Activated naive CD4-positive, alpha-beta T cell treated with anti-CD3 and anti-CD28 coated beads, Interleukin-2, amount 10 ng/mL, durations not matched to agents 7 days and 5 days (primary cell): Measurements from ENCODE around the gene ATP4B.

Source experiments
- CTCF ChIA-PET: fragments of 350-600 bp; sonication (Branson Sonifier 250); formaldehyde crosslinking; loops from one replicate; lab custom pipeline; 2021; ENCODE audit warnings: antibody characterized with exemption; lab: Charles Lee
- DNase-seq: peaks from one replicate; pipeline ENCODE4 v3.0.0-alpha.2; 2020
- H3K27ac Mint-ChIP-seq: one replicate; pipeline ENCODE4 v1.8.0; 2021; ENCODE audit warnings: mild to moderate bottlenecking, moderate library complexity, mixed read lengths
- H3K27me3 Mint-ChIP-seq: one replicate; pipeline ENCODE4 v1.8.0; 2021; ENCODE audit warnings: mild to moderate bottlenecking, mixed read lengths
- H3K36me3 Mint-ChIP-seq: one replicate; pipeline ENCODE4 v1.8.0; 2021; ENCODE audit warnings: mixed read lengths
- H3K4me1 Mint-ChIP-seq: one replicate; pipeline ENCODE4 v1.8.0; 2021; ENCODE audit warnings: mixed read lengths
- H3K4me3 Mint-ChIP-seq: one replicate; pipeline ENCODE4 v1.8.0; 2021; ENCODE audit warnings: mild to moderate bottlenecking, moderate library complexity, mixed read lengths
- H3K9me3 Mint-ChIP-seq: one replicate; pipeline ENCODE4 v1.8.0; 2021; ENCODE audit warnings: mixed read lengths

Gene ATP4B

DNA sequence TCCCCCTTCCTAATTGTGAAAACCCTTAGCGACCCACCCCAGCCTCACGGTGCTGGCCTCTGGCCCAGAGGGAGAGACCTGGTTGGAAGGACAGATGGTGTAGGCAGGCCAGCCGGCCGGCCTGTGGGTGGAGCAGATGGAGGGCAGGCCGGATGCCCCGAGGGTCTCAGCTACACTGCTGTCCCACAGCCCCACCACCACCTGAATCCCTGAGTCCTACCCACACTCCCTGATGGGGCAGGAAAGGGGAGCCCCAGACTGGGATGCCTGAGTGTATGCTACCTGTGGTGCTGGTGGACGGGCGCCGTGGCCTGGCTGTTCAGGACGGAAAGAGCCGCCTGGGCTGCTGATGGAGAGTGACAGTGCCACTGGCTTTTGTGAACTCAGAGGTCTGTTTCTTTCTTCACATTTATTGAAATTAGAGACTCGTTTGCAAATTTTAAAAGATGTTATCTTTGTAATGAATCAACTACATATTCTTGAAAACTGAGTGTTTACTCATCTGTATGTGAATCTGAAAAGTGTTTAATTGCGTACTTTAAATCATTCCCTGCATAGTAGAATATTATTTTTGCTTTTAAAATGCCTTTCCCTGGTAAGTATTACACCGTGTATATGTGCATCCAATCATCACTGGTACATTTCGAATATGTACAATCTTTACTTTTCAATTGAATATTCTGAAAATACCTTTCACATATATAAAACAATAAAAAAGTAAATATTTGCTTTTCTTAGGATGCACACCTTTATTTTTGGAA is 37.8 kb downstream of the ATP4B start:
- peaks cover 32% of the 10 kb centered on the region for H3K36me3 Mint-ChIP-seq
- no peak for DNase-seq
- no peaks in the 10 kb centered on the region for H3K9me3 Mint-ChIP-seq
- H3K4me3 Mint-ChIP-seq, result no peak overlapping the region
- no peak overlapping the region for H3K27ac Mint-ChIP-seq
- no peaks in the 10 kb centered on the region for H3K27me3 Mint-ChIP-seq
- CTCF ChIA-PET, result no interaction called here
- no peaks in the 10 kb centered on the region for H3K4me1 Mint-ChIP-seq

- CTCF ChIA-PET, result no interaction called here
- Mint-ChIP-seq H3K4me3 (no peak overlapping the region), H3K27me3 (no peaks in the 10 kb centered on the region), H3K27ac (no peak overlapping the region), H3K36me3 (peaks cover 16% of the 10 kb centered on the region), H3K9me3 (no peaks in the 10 kb centered on the region), H3K4me1 (no peaks in the 10 kb centered on the region)
- DNase-seq, result no peak
Measured at GRCh38 chr13:113618455-113618854, 39.5 kb downstream of the ATP4B start.

- no peak for DNase-seq
- H3K27me3 Mint-ChIP-seq, result no peaks in the 10 kb centered on the region
- H3K27ac Mint-ChIP-seq, result no peak overlapping the region
- CTCF ChIA-PET, result no interaction called here
- H3K4me1 Mint-ChIP-seq, result no peaks in the 10 kb centered on the region
- peaks cover 13% of the 10 kb centered on the region for H3K36me3 Mint-ChIP-seq
- no peak overlapping the region for H3K4me3 Mint-ChIP-seq
- no peaks in the 10 kb centered on the region for H3K9me3 Mint-ChIP-seq
Measured at GRCh38 chr13:113617961-113618360, 40.0 kb downstream of the ATP4B start.

DNA sequence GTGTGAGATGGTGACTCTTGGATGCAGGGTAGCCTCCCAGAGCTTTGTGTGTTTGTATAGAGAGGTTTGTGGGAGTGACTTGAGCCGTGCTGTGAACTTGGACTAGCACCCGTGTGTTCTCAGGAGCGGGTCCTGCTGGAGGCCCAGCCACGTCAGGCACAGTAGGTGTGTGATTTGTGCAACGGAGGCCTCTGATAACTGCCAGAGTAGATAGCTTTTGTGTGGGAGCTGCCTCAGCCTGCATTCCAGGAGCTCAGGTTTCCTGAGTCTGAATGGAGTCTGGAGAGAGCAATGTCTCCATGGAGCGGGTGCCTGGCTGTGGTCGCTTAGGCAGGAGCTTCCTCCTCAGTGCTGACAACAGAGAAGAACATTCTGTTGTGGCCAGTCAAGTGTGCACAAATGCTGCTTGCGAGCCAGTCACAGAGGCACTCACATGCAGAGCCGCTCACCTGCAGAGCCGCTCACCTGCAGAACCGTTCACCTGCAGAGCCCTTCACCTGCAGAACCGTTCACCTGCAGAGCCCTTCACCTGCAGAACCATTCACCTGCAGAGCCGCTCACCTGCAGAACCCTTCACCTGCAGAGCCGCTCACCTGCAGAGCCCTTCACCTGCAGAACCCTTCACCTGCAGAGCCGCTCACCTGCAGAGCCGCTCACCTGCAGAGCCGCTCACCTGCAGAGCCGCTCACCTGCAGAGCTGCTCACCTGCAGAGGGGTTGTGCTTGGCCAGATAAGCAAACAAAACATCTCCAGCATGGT is 40.8 kb downstream of the ATP4B start:
- DNase-seq, result no peak
- no peak overlapping the region for H3K4me3 Mint-ChIP-seq
- no peaks in the 10 kb centered on the region for H3K4me1 Mint-ChIP-seq
- peaks cover 10% of the 10 kb centered on the region for H3K36me3 Mint-ChIP-seq
- H3K9me3 Mint-ChIP-seq, result no peaks in the 10 kb centered on the region
- H3K27ac Mint-ChIP-seq, result no peak overlapping the region
- no peaks in the 10 kb centered on the region for H3K27me3 Mint-ChIP-seq
- CTCF ChIA-PET, result no interaction called here

DNA sequence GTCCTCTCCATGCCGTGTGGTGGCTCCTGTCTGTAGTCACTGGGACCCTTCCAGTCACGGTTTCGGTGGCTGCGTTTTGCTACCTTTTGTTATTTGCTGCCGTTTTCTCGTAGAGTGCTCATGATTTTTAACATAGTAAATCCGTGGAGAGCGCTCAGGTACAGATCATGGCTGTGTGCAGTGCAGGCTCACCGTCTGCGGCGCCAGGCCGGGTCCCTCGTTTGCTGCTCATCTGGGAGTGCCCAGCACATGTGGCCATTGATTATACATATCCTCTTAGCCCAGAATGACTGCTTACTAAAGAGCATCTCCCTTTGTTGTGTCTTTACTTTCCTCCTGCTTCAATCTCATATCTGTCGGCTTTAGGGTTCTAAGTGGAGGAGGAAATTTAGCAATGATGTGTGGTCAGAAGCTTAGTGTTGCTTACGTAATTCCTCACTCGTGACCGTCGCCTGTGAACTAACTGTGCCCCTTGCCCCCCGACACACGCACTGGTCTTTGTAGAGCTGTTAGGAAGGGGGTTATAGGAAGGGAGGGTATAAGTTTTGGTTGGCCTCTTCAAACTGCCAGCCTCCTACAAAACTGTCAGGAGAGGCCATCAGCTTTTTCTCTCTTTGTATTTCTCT is 41.6 kb downstream of the ATP4B start:
- no peaks in the 10 kb centered on the region for H3K9me3 Mint-ChIP-seq
- no peak overlapping the region for H3K27ac Mint-ChIP-seq
- peaks cover 16% of the 10 kb centered on the region for H3K36me3 Mint-ChIP-seq
- H3K4me3 Mint-ChIP-seq, result no peak overlapping the region
- no peaks in the 10 kb centered on the region for H3K4me1 Mint-ChIP-seq
- no peak for DNase-seq
- CTCF ChIA-PET, result no interaction called here
- no peaks in the 10 kb centered on the region for H3K27me3 Mint-ChIP-seq

GRCh38 chr13:113613789-113614379 is 44.1 kb downstream of the ATP4B start:
- no peaks in the 10 kb centered on the region for H3K27me3 Mint-ChIP-seq
- H3K27ac Mint-ChIP-seq, result no peak overlapping the region
- H3K4me3 Mint-ChIP-seq, result no peak overlapping the region
- H3K4me1 Mint-ChIP-seq, result no peaks in the 10 kb centered on the region
- no peaks in the 10 kb centered on the region for H3K9me3 Mint-ChIP-seq
- DNase-seq, result no peak
- H3K36me3 Mint-ChIP-seq, result peaks cover 28% of the 10 kb centered on the region
- CTCF ChIA-PET, result no interaction called here

DNA sequence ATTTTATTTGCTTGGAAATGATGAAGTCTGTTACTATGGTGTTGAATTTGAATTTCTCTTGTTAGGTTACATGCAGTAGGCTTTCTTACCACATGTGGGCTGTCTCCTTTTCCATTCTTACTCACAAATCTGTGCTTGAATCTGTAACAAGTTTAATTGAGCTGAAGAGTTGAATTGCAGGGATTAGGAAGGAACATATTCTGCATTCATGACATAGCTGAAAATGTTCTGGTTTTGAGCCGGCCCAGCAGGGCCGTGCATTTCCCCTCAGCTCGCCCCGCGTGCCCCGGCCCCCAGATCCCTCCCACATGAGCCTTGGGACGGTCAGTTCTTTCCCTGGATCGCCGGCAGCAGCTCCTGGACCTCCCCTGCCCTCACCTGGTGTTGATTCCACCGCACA is 45.4 kb downstream of the ATP4B start:
- DNase-seq, result no peak
- Mint-ChIP-seq H3K9me3 (no peaks in the 10 kb centered on the region), H3K27me3 (no peaks in the 10 kb centered on the region), H3K4me1 (no peaks in the 10 kb centered on the region), H3K27ac (no peak overlapping the region), H3K4me3 (no peak overlapping the region), H3K36me3 (peaks cover 27% of the 10 kb centered on the region)
- CTCF ChIA-PET, result interaction anchor here (0.6 to 1.0 kb wide), 2 partner anchors 9 to 274 kb away, joined by 3 read pairs; no protein-coding TSS in a partner anchor

GRCh38 chr13:113611996-113612395 is 46.0 kb downstream of the ATP4B start:
- DNase-seq, result no peak
- Mint-ChIP-seq H3K27ac (no peak overlapping the region), H3K9me3 (no peaks in the 10 kb centered on the region), H3K4me3 (no peak overlapping the region), H3K36me3 (peaks cover 27% of the 10 kb centered on the region), H3K27me3 (no peaks in the 10 kb centered on the region), H3K4me1 (no peaks in the 10 kb centered on the region)
- CTCF ChIA-PET, result interaction anchor here (1.0 kb wide), 1 partner anchor 10 kb away, joined by 3 read pairs; no protein-coding TSS in a partner anchor

GRCh38 chr13:113610266-113610665 is 47.7 kb downstream of the ATP4B start:
- no peaks in the 10 kb centered on the region for H3K9me3 Mint-ChIP-seq
- CTCF ChIA-PET, result no interaction called here
- peaks cover 34% of the 10 kb centered on the region for H3K36me3 Mint-ChIP-seq
- H3K27ac Mint-ChIP-seq, result no peak overlapping the region
- no peak for DNase-seq
- H3K27me3 Mint-ChIP-seq, result no peaks in the 10 kb centered on the region
- no peak overlapping the region for H3K4me3 Mint-ChIP-seq
- peaks cover 7% of the 10 kb centered on the region for H3K4me1 Mint-ChIP-seq

DNA sequence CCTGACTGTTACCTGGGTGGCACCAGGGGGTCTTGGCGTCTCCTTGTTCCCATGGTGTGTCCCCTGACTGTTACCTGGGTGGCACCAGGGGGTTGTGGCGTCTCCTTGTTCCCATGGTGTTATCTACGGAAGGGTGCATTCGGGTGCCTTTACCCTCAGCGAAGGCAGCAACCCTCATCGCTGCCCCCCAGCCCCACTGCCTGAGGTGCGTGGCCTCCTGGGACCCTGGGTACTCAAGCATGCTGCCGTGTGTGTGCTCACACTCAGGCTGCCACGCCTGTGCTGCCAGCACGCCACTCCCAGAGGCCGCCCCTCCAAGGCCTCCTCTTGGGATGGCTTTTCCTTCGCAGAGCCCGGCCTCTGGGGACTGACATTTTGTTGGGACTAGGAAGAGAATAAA is 48.4 kb downstream of the ATP4B start:
- Mint-ChIP-seq H3K36me3 (peaks cover 39% of the 10 kb centered on the region), H3K27me3 (no peaks in the 10 kb centered on the region), H3K4me3 (no peak overlapping the region), H3K4me1 (peaks cover 13% of the 10 kb centered on the region), H3K9me3 (no peaks in the 10 kb centered on the region), H3K27ac (no peak overlapping the region)
- CTCF ChIA-PET, result no interaction called here
- no peak for DNase-seq

GRCh38 chr13:113608967-113609533 is 48.9 kb downstream of the ATP4B start:
- CTCF ChIA-PET, result no interaction called here
- no peak for DNase-seq
- H3K9me3 Mint-ChIP-seq, result no peaks in the 10 kb centered on the region
- H3K27ac Mint-ChIP-seq, result no peak overlapping the region
- peaks cover 39% of the 10 kb centered on the region for H3K36me3 Mint-ChIP-seq
- H3K4me1 Mint-ChIP-seq, result peaks cover 13% of the 10 kb centered on the region
- H3K4me3 Mint-ChIP-seq, result no peak overlapping the region
- no peaks in the 10 kb centered on the region for H3K27me3 Mint-ChIP-seq

GRCh38 chr13:113607889-113608635 is 49.9 kb downstream of the ATP4B start:
- no peak overlapping the region for H3K4me3 Mint-ChIP-seq
- no peak overlapping the region for H3K27ac Mint-ChIP-seq
- H3K4me1 Mint-ChIP-seq, result peaks cover 13% of the 10 kb centered on the region
- CTCF ChIA-PET, result no interaction called here
- no peaks in the 10 kb centered on the region for H3K27me3 Mint-ChIP-seq
- peaks cover 39% of the 10 kb centered on the region for H3K36me3 Mint-ChIP-seq
- DNase-seq, result no peak
- no peaks in the 10 kb centered on the region for H3K9me3 Mint-ChIP-seq

GRCh38 chr13:113607056-113607888 is 50.7 kb downstream of the ATP4B start:
- CTCF ChIA-PET, result no interaction called here
- no peak for DNase-seq
- Mint-ChIP-seq H3K4me3 (no peak overlapping the region), H3K27ac (no peak overlapping the region), H3K4me1 (peaks cover 13% of the 10 kb centered on the region), H3K9me3 (no peaks in the 10 kb centered on the region), H3K36me3 (peaks cover 35% of the 10 kb centered on the region), H3K27me3 (no peaks in the 10 kb centered on the region)
